Tibial artery (tissue), 4 donors: Measurements from ENCODE around the gene PMIS2.

Experiments
- DNase-seq, 2 donors: peaks; one replicate each; pipeline ENCODE4 v3.0.0-alpha.2; 2019
- H3K27ac ChIP-seq, 2 donors: fragments of 200-600 bp; sonication (generic) in 1 of 2; 1 replicate in 1 of 2; 2 replicates in 1 of 2; pipeline ENCODE4 v1.5.1; 2018 to 2019; ENCODE audit warnings: mild to moderate bottlenecking in 1 of 2
- H3K27me3 ChIP-seq, 2 donors: fragments of 200-600 bp; sonication (generic) in 1 of 2; one replicate each; pipeline versions ENCODE4 v1.5.1 to v1.6.0; 2016 to 2019
- H3K36me3 ChIP-seq, 3 donors: fragments of 200-600 bp; sonication (generic) in 2 of 3; one replicate each; pipeline ENCODE4 v1.5.1; 2016 to 2019; ENCODE audit warnings: mild to moderate bottlenecking in 2 of 3
- H3K4me1 ChIP-seq, 4 donors: fragments of 200-600 bp; sonication (generic) in 2 of 4; 1 replicate in 3 of 4; 2 replicates in 1 of 4; pipeline ENCODE4 v1.5.1; 2016 to 2019
- H3K4me3 ChIP-seq, 2 donors: fragments of 200-600 bp; sonication (generic) in 1 of 2; 1 replicate in 1 of 2; 2 replicates in 1 of 2; pipeline ENCODE4 v1.5.1; 2018 to 2019; ENCODE audit warnings: mild to moderate bottlenecking in 2 of 2
- H3K9me3 ChIP-seq, 3 donors: fragments of 200-600 bp; sonication (generic) in 1 of 3; one replicate each; pipeline ENCODE4 v1.5.1; 2016 to 2019
- CTCF ChIP-seq, 2 experiments: fragments of 200-600 bp in 1 of 2; fragments of 450-650 bp in 1 of 2; IDR thresholded peaks; one replicate each; pipeline ENCODE4 v1.5.1; 2017 to 2019; ENCODE audit warnings: antibody characterized with exemption in 2 of 2, mild to moderate bottlenecking in 1 of 2, moderate library complexity in 1 of 2
- intact Hi-C: fragments of 100-400 bp; cut with DNase I; formaldehyde crosslinking; loops from one replicate; pipeline ENCODE4 v1.15.0; 2023; ENCODE audit warnings: low total_unique reads

Gene PMIS2

GRCh38 chr19:35618857-35619256 is 32.9 kb downstream of the PMIS2 start:
- Histone ChIP-seq H3K36me3 (peaks cover 0 to 75% (median 15%) of the 10 kb centered on the region in 3 donors), H3K4me1 (no peaks in the 10 kb centered on the region), H3K4me3 (no peak overlapping the region), H3K27me3 (no peaks in the 10 kb centered on the region), H3K27ac (no peak overlapping the region), H3K9me3 (no peaks in the 10 kb centered on the region)
- no peak for TF ChIP-seq CTCF (IDR thresholded peaks at IDR 0.05)
- no peak for DNase-seq
- intact Hi-C loops: no loop called here

- H3K27me3 ChIP-seq: no peaks in the 10 kb centered on the region
- H3K4me3 ChIP-seq: no peak overlapping the region
- no peak overlapping the region for H3K27ac ChIP-seq
- no peaks in the 10 kb centered on the region for H3K9me3 ChIP-seq
- no peak for DNase-seq
- no peaks in the 10 kb centered on the region for H3K4me1 ChIP-seq
- no peak for TF ChIP-seq CTCF (IDR thresholded peaks at IDR 0.05)
- intact Hi-C loops: no loop called here
- peaks cover 0 to 74% (median 15%) of the 10 kb centered on the region in 3 donors for H3K36me3 ChIP-seq
These were observed 33.4 kb downstream of the PMIS2 start for GRCh38 chr19:35619290-35619923.

GRCh38 chr19:35620001-35620400 is 34.0 kb downstream of the PMIS2 start:
- no peak for TF ChIP-seq CTCF (IDR thresholded peaks at IDR 0.05)
- Histone ChIP-seq H3K27me3 (no peaks in the 10 kb centered on the region), H3K9me3 (no peaks in the 10 kb centered on the region), H3K36me3 (peaks cover 0 to 69% (median 15%) of the 10 kb centered on the region in 3 donors), H3K4me1 (no peaks in the 10 kb centered on the region), H3K4me3 (no peak overlapping the region), H3K27ac (no peak overlapping the region)
- intact Hi-C loops: no loop called here
- DNase-seq: no peak

GRCh38 chr19:35621708-35622107 is 35.7 kb downstream of the PMIS2 start:
- Histone ChIP-seq H3K27ac (no peak overlapping the region), H3K4me1 (no peaks in the 10 kb centered on the region), H3K27me3 (no peaks in the 10 kb centered on the region), H3K36me3 (peaks cover 0 to 51% (median 15%) of the 10 kb centered on the region in 3 donors), H3K9me3 (no peaks in the 10 kb centered on the region), H3K4me3 (no peak overlapping the region)
- intact Hi-C loops: no loop called here
- no peak for TF ChIP-seq CTCF (IDR thresholded peaks at IDR 0.05)
- no peak for DNase-seq

GRCh38 chr19:35622750-35623149 is 36.8 kb downstream of the PMIS2 start:
- no peak for TF ChIP-seq CTCF (IDR thresholded peaks at IDR 0.05)
- Histone ChIP-seq H3K27ac (no peak overlapping the region), H3K4me1 (peaks cover 0 to 2% (median 0%) of the 10 kb centered on the region in 4 donors), H3K9me3 (no peaks in the 10 kb centered on the region), H3K4me3 (no peak overlapping the region), H3K36me3 (peaks cover 0 to 41% (median 15%) of the 10 kb centered on the region in 3 donors), H3K27me3 (no peaks in the 10 kb centered on the region)
- intact Hi-C loops: no loop called here
- DNase-seq: no peak
